VCaP (cell line): Measurements from ENCODE around the gene HS2ST1.

Experiments used
- H3K27ac ChIP-seq: fragments of 450-650 bp; 2 replicates; pipeline ENCODE4 v1.5.1; 2017
- TF ChIP-seq, protein P1 (sequence below): fragments of 450-650 bp; conservative IDR thresholded peaks from 2 replicates; pipeline ENCODE4 v1.5.1; 2017; ENCODE audit warnings: mild to moderate bottlenecking, moderate library complexity

The HS2ST1 gene

GRCh38 chr1:87148661-87149060, 234.2 kb downstream of the HS2ST1 start:
- no peak overlapping the region for H3K27ac ChIP-seq
- TF ChIP-seq, protein P1, sequence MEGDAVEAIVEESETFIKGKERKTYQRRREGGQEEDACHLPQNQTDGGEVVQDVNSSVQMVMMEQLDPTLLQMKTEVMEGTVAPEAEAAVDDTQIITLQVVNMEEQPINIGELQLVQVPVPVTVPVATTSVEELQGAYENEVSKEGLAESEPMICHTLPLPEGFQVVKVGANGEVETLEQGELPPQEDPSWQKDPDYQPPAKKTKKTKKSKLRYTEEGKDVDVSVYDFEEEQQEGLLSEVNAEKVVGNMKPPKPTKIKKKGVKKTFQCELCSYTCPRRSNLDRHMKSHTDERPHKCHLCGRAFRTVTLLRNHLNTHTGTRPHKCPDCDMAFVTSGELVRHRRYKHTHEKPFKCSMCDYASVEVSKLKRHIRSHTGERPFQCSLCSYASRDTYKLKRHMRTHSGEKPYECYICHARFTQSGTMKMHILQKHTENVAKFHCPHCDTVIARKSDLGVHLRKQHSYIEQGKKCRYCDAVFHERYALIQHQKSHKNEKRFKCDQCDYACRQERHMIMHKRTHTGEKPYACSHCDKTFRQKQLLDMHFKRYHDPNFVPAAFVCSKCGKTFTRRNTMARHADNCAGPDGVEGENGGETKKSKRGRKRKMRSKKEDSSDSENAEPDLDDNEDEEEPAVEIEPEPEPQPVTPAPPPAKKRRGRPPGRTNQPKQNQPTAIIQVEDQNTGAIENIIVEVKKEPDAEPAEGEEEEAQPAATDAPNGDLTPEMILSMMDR, result no peak

DNA sequence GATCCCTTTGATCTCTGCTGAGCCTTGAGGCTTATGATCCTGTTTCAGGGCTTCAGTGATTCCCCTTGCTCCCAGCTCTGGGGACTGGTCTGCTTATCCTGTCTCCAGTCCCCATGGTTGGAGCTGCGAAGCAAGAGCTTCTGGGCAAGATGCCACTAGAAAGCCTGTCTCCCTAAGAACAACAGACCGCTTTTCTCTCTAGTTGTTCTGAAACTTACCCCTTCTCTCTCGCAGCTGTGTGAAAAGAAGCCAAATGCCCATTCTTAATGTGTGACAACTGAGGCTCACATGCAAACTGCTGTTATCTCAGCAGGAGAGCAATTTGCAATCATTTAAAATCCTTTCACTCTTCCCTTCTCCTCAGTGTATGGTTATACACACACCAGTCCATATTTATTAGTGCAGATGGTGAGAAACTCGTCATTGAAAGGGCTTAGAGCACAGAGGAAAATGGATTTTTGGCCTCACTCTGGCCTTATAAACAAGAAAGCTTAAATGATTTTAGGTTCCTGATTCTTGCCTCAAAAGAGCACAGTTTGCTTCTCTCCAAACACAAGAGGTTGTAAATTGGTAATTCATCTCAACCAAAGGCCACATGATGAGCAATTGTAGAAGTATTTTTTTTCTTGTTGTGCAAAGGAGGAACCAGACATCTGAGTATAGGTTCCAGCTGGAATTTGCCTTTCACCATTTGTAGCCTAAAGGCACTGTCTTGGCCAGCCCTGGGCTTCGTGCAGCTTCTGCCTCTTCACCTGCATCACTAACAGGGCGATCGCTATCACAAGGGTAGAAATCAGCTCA, 235.0 kb downstream of the HS2ST1 start:
- H3K27ac ChIP-seq, result no peak overlapping the region
- TF ChIP-seq, protein P1, result no peak

DNA sequence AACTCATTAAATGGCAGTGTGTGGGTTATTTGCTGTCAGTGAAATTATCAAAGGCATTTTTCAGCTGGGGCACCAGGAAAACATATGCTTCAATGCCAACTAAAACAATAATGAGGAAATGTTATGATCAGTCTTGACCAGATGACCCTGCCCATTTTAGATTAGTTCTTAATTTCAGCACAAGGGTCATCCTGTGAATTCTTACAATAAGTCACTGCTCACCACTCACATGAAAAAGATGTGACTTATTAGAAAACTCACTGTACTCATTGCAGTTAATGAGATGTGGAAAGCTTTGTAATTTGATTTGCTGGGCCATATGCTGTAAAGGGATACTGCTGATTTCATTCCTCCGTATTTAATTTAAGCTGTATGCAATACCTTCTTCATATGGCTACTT, 235.7 kb downstream of the HS2ST1 start:
- TF ChIP-seq, protein P1, result no peak
- no peak overlapping the region for H3K27ac ChIP-seq

DNA sequence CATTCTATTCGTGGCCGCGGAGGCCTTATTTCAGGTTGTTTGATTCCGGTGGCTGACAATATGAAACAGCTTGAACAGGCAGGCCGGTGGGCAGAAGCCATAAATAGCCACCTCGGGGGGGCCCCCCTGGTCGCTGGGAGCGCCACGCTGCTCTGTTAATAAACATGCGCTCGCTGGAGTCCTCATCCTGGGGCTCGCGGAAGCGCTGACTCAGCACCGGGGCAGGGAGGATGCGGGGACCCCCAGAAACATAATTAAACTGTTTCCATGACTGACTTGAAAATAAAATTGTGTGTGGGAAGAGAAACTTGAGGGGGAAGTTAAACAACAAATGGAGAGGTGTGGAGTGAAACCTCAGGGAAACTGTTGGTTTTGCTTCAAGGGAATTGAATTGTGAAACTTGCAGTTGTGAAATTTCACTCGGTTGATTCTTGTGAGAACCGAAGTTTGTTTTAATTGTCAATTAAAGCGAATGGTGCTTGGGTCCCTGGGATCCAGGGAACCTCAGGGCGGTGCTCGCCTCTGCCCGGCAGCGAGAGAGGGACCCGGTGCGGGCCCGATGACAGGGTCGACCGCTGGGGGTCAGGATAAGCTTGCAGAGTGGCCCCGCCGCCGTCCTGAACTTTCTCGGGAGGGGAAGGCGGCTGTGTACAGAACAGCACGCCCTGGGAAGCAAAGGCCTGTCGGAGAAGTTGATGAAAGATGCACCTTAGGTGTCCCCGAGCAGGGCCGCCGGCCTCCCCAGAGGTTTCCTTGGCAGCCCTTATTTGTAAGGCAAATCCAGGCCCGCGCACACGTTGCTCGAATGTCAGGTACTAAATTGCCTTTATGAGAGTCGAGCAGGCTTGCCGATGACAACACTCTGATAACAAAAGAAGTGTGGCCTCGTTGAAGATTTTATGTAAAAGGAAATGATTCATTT, 237.3 kb downstream of the HS2ST1 start:
- H3K27ac ChIP-seq, result no peak overlapping the region
- TF ChIP-seq, protein P1, result no peak

- no peak overlapping the region for H3K27ac ChIP-seq
Observed at GRCh38 chr1:87154384-87154783, 239.9 kb downstream of the HS2ST1 start.

GRCh38 chr1:87155170-87155569, 240.7 kb downstream of the HS2ST1 start:
- no peak overlapping the region for H3K27ac ChIP-seq
- TF ChIP-seq, protein P1, result no peak

More at GRCh38 chr1:87154384-87154783, 239.9 kb downstream of the HS2ST1 start:
- TF ChIP-seq, protein P1, result no peak

- TF ChIP-seq, protein P1, result no peak
- H3K27ac ChIP-seq, result no peak overlapping the region
Observed at GRCh38 chr1:87155648-87156047, 241.2 kb downstream of the HS2ST1 start.
